HG03039 (cell line): ENCODE data around the gene ATG4A.

ENCODE experiments used
- ATAC-seq: cut with Tn5 transposase; IDR thresholded peaks from one replicate; pipeline ENCODE4 v1.9.1; 2021; ENCODE audit warnings: mild to moderate bottlenecking, moderate library complexity; ENCODE audit not compliant: unreplicated experiment

ATG4A gene

GRCh38 chrX:108122748-108123147 lies 31.2 kb downstream of the ATG4A start:
- ATAC-seq = no peak

GRCh38 chrX:108123591-108124366 lies 32.2 kb downstream of the ATG4A start:
- no peak for ATAC-seq

- ATAC-seq = no peak
Observed at GRCh38 chrX:108126661-108127060, 35.1 kb downstream of the ATG4A start.

- ATAC-seq = no peak
Observed at GRCh38 chrX:108127152-108127551, 35.6 kb downstream of the ATG4A start.

- no peak for ATAC-seq
Observed at GRCh38 chrX:108130889-108131288, 39.3 kb downstream of the ATG4A start.

GRCh38 chrX:108131471-108131870 lies 39.9 kb downstream of the ATG4A start:
- no peak for ATAC-seq

GRCh38 chrX:108132034-108132433 lies 40.5 kb downstream of the ATG4A start:
- ATAC-seq = no peak

- no peak for ATAC-seq
Observed at GRCh38 chrX:108132876-108133275, 41.3 kb downstream of the ATG4A start.

GRCh38 chrX:108134724-108135123 lies 43.1 kb downstream of the ATG4A start:
- ATAC-seq = no peak

GRCh38 chrX:108138814-108139702 lies 47.5 kb downstream of the ATG4A start:
- ATAC-seq = no peak

- ATAC-seq = peak; percentile 89
Observed at GRCh38 chrX:108148524-108148923, 56.9 kb downstream of the ATG4A start.

GRCh38 chrX:108156082-108156481 lies 64.5 kb downstream of the ATG4A start:
- no peak for ATAC-seq

GRCh38 chrX:108156934-108157466 lies 65.4 kb downstream of the ATG4A start:
- ATAC-seq = no peak

GRCh38 chrX:108157628-108158027 lies 66.0 kb downstream of the ATG4A start:
- no peak for ATAC-seq

GRCh38 chrX:108159028-108159670 lies 67.6 kb downstream of the ATG4A start:
- ATAC-seq = no peak

GRCh38 chrX:108160309-108160708 lies 68.7 kb downstream of the ATG4A start:
- ATAC-seq = no peak

- ATAC-seq = no peak
Observed at GRCh38 chrX:108162265-108162664, 70.7 kb downstream of the ATG4A start.

GRCh38 chrX:108163333-108164082 lies 71.9 kb downstream of the ATG4A start:
- no peak for ATAC-seq

GRCh38 chrX:108165383-108166111 lies 74.0 kb downstream of the ATG4A start:
- no peak for ATAC-seq
